GM12874 (cell line): Measurements from ENCODE around the gene ZNF804B.

Source experiments
- CTCF ChIP-seq: IDR thresholded peaks from 2 replicates; pipeline ENCODE4 v1.5.1; 2011; ENCODE audit warnings: low read depth, mild to moderate bottlenecking, control low read depth, low read length, moderate library complexity; ENCODE audit not compliant: insufficient read depth

The ZNF804B gene

GRCh38 chr7:89129600-89130375, 370.3 kb downstream of the ZNF804B start:
- no peak for TF ChIP-seq CTCF

GRCh38 chr7:89133357-89133756, 373.9 kb downstream of the ZNF804B start:
- no peak for TF ChIP-seq CTCF

GRCh38 chr7:89133819-89134218, 374.3 kb downstream of the ZNF804B start:
- no peak for TF ChIP-seq CTCF

- TF ChIP-seq CTCF: no peak
Observed at GRCh38 chr7:89145801-89146200, 386.3 kb downstream of the ZNF804B start.

- no peak for TF ChIP-seq CTCF
Observed at GRCh38 chr7:89160107-89160506, 400.6 kb downstream of the ZNF804B start.

GRCh38 chr7:89165421-89165820, 405.9 kb downstream of the ZNF804B start:
- TF ChIP-seq CTCF: no peak

- no peak for TF ChIP-seq CTCF
Observed at GRCh38 chr7:89170628-89171027, 411.1 kb downstream of the ZNF804B start.
